GM12891 (cell line): Measurements from ENCODE around the gene SYNPO2.

ENCODE experiments used
- DNase-seq: peaks from one replicate; pipeline ENCODE4 v3.0.0; 2011; ENCODE audit warnings: low spot score; ENCODE audit not compliant: insufficient read length
- FAIRE-seq: peaks from 2 replicates; lab custom pipeline; 2011; peaks lifted over from hg19 to GRCh38; lab: Jason Lieb, UNC
- PAX5 ChIP-seq: IDR thresholded peaks from 2 replicates; pipeline ENCODE4 v1.6.1; 2011; ENCODE audit warnings: low read length, moderate library complexity, mild to moderate bottlenecking; ENCODE audit not compliant: insufficient read depth, severe bottlenecking
- POLR2A ChIP-seq: IDR thresholded peaks from 2 replicates; pipeline ENCODE4 v1.6.1; 2011; ENCODE audit warnings: low read depth, low read length, control low read depth
- POLR2AphosphoS5 ChIP-seq: IDR thresholded peaks from 2 replicates; pipeline ENCODE4 v1.6.1; 2011; ENCODE audit warnings: low read depth, low read length, control low read depth
- POU2F2 ChIP-seq: IDR thresholded peaks from 2 replicates; pipeline ENCODE4 v1.6.1; 2011; ENCODE audit warnings: low read depth, mild to moderate bottlenecking, control low read depth, low read length, moderate library complexity
- SPI1 ChIP-seq: IDR thresholded peaks from 2 replicates; pipeline ENCODE4 v1.6.1; 2011; ENCODE audit warnings: low read depth, low read length, control low read depth
- TAF1 ChIP-seq: IDR thresholded peaks from 2 replicates; pipeline ENCODE4 v1.6.1; 2011; ENCODE audit warnings: low read depth, low read length, control low read depth

The SYNPO2 gene

GRCh38 chr4:118879409-118879808 lies 9.2 kb upstream of the SYNPO2 start:
- DNase-seq (no peak), FAIRE-seq (no peak)
- TF ChIP-seq TAF1 (no peak), SPI1 (no peak), POLR2AphosphoS5 (no peak), PAX5 (no peak), POLR2A (no peak), POU2F2 (no peak)

GRCh38 chr4:118881512-118882146 lies 7.0 kb upstream of the SYNPO2 start:
- DNase-seq, result no peak
- TF ChIP-seq POLR2AphosphoS5, result no peak
- no peak for TF ChIP-seq TAF1
- TF ChIP-seq POU2F2, result no peak
- TF ChIP-seq SPI1, result no peak
- no peak for TF ChIP-seq POLR2A
- no peak for TF ChIP-seq PAX5
- no peak for FAIRE-seq

GRCh38 chr4:118883861-118884260 lies 4.8 kb upstream of the SYNPO2 start:
- FAIRE-seq, result no peak
- TF ChIP-seq POLR2AphosphoS5, result no peak
- DNase-seq, result no peak

- DNase-seq, result no peak
- no peak for TF ChIP-seq POU2F2
- no peak for TF ChIP-seq TAF1
- FAIRE-seq, result no peak
These were observed 3.9 kb upstream of the SYNPO2 start for GRCh38 chr4:118884716-118885115.

- TF ChIP-seq SPI1, result no peak
- FAIRE-seq (no peak), DNase-seq (no peak)
These were observed 648 bp downstream of the SYNPO2 start for GRCh38 chr4:118889312-118889691.

GRCh38 chr4:118894034-118894433 lies 5.4 kb downstream of the SYNPO2 start:
- DNase-seq (no peak), FAIRE-seq (no peak)
- TF ChIP-seq POLR2A, result no peak
- TF ChIP-seq SPI1, result no peak
- TF ChIP-seq POU2F2, result no peak
- no peak for TF ChIP-seq TAF1
- no peak for TF ChIP-seq POLR2AphosphoS5
- no peak for TF ChIP-seq PAX5

- DNase-seq (no peak), FAIRE-seq (no peak)
- TF ChIP-seq POLR2A (no peak), POLR2AphosphoS5 (no peak), PAX5 (no peak), POU2F2 (no peak), SPI1 (no peak), TAF1 (no peak)
These were observed 9.6 kb downstream of the SYNPO2 start for GRCh38 chr4:118898221-118898620.

- TF ChIP-seq PAX5, result no peak
- no peak for TF ChIP-seq SPI1
- TF ChIP-seq POU2F2, result no peak
- no peak for TF ChIP-seq POLR2A
- no peak for TF ChIP-seq POLR2AphosphoS5
- no peak for TF ChIP-seq TAF1
- no peak for FAIRE-seq
These were observed 10.1 kb downstream of the SYNPO2 start for GRCh38 chr4:118898684-118899138.

GRCh38 chr4:118904418-118904817 lies 15.8 kb downstream of the SYNPO2 start:
- FAIRE-seq (no peak), DNase-seq (no peak)
- TF ChIP-seq TAF1, result no peak
- no peak for TF ChIP-seq SPI1
- no peak for TF ChIP-seq POU2F2
- no peak for TF ChIP-seq POLR2A
- no peak for TF ChIP-seq PAX5
- TF ChIP-seq POLR2AphosphoS5, result no peak

More at GRCh38 chr4:118898684-118899138, 10.1 kb downstream of the SYNPO2 start:
- DNase-seq, result no peak

GRCh38 chr4:118904935-118905334 lies 16.3 kb downstream of the SYNPO2 start:
- FAIRE-seq, result no peak
- DNase-seq, result no peak
- TF ChIP-seq PAX5 (no peak), POU2F2 (no peak), TAF1 (no peak), POLR2AphosphoS5 (no peak), POLR2A (no peak), SPI1 (no peak)

GRCh38 chr4:118905566-118905965 lies 16.9 kb downstream of the SYNPO2 start:
- FAIRE-seq (no peak), DNase-seq (no peak)
- TF ChIP-seq POU2F2 (no peak), PAX5 (no peak), POLR2A (no peak), POLR2AphosphoS5 (no peak), TAF1 (no peak), SPI1 (no peak)
